IPS DF 4.7 (cell line): ENCODE data around the gene CKM.

Experiments
- DNase-seq: peaks from one replicate; pipeline ENCODE4 v3.0.0-alpha.2; 2013; ENCODE audit warnings: low spot score; ENCODE audit errors: extremely low read depth

The CKM gene

DNA sequence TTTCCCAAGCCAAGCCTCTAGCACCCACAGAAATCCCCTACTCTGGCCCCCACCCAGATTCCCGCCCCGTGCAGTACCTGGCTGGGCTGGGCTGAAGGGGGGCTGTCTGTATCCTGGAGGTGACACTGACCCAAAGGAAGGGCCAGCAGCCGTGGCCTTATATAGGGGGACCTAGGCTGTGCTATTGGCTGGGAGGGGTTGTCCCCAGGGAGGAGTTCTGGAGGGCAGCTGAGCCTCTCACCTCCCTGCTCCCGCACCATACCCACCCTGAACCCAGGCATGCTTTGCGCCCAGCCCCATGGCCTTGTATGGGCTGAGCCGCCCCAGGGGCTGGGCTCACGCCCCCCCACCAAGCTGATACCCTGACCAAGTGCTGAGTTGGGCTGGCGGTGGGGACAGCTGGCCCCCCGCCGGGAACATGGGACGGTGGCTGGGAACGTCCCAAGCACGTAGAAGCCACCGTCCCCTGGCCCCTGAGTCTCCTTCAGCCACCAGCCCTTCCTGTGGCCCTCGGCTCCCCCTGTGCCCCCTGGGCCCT lies at the start of gene CKM:
TSS of gene CKM (minus strand) at position 132 of the 538 bp plus-strand sequence. CDS start 3,162 bp downstream, outside the sequence.
- no peak for DNase-seq

DNA sequence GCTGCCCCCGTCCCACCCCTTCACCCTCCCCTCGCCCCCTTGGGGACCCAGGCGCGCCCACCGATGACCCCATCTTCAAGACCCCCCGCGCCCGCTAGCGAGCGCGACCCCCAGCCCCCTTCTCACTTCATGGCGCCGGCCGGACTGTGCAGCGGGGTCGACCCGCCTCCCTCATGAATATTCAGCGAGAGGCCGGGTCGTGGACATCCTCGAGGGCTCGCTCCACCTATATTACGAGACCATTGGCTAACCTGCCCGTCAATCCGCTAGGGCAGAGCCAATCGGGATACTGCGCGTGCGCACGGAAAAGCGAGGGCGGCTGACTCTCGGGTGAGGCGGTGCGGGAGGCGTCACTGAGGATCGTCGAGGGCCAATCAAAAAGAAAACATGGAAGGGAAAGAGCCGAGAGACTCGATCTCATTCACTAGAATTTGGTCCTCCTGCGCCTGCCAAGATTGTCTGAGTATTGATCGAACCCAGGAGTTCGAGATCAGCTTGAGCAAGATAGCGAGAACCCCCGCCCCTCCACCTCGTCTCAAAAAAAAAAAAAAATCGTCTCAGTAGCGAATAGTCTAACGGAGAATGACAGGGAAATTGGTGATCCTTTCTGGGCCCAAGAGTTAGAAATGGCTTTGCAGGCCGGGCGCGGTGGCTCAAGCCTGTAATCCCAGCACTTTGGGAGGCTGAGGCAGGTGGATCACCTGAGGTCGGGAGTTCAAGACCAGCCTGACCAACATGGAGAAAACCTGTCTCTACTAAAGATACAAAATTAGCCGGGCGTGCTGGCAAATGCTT lies 47.9 kb upstream of the CKM start, which contains the start of gene ERCC2:
TSS of gene ERCC2 (minus strand) at position 164 of the 795 bp plus-strand sequence. CDS start at position 131, 33 bp downstream.
- DNase-seq, result peak; percentile 95

DNA sequence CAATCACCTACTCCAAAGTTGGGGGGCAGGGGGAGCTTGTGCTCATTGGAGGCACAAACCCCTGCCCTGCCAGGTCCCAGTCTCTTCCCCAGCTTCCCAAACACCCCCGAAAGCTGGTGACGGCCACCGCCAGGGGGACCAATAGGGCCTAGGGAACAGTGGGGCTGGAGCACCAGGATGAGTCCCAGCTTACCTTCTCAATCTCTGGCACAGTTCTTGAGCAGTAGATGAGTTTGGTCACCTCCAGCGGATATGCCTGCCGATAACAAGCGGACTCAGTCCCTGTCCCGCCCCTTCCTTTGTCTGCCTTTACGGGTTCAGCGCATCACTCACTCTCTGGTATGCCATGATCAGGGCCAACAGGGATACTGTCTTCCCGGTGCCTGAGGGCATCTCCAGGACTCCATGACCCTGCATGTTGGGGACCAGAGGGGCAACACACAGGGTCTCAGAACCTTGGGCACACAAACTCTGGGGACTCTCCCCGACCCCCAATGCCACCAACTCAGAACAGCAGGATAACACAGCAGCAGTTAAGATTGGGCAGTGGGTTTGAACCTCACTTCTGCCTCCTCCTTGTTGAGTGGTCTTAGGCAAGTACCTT lies 46.2 kb upstream of the CKM start:
- DNase-seq, result no peak

DNA sequence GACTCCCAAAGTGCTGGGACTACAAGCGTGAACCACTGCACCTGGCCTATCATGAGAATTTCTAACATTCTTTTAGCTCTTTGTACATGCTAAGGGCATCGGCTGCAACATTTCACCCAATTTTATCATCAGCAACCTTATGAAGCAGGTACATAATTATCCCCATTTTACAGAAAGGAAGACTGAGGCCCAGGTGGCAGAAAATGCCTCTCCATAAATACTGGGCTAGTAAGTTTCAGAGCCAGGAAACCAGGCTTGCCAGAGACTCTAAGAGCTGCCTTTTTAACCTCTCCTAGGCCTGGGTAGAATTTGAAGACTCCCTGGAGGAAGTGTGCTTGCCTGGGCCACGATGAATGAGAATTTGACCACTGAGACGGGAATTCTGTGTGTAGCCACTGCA lies 45.5 kb upstream of the CKM start:
- no peak for DNase-seq

DNA sequence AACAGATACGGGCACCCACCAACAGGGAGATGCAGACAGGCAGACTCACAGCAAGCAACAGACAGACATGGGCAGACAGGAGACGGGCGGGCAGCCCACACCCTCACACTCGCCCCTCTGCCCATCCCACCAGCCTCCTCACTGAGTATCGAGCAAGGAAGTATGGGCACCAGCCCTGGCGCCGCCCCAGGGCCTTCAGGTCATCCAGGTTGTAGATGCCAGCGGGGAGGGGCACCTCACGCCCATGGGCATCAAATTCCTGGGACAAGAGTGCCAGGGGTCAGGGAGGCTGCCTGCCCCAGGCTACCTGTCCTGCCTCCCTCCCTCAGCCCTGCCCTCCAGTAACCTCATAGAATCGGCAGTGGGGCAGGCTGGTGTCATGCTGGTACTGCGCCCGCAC lies 42.0 kb upstream of the CKM start:
- DNase-seq, result no peak

DNA sequence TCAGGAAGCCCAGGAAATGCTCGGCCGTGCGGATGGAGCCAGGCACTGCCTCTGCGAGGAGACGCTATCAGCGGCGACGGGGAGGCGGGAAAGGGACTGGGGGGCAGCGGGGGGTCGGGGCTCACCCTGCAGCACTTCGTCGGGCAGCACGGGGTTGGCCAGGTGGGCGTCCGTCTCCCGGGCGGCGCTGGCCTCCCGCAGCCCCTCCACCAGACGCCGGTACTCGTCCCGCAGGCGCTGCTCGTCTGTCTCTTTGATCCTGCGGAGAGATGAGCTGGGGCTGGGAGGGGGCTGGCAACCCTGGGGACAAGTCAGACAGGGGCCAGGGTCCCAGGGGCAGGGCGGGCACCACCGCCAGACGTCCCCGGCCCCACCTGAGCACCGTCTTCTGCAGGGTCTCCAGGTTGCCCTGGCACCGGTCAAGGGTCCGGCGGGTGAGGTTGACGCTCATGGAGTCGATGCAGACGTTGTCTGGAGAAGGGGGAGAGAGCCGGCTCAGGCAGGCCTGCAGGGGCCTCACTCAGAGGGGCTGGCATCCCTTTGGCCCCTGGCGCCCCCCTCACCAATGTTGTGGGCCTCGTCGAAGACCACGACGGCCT lies 41.3 kb upstream of the CKM start:
- DNase-seq, result no peak

DNA sequence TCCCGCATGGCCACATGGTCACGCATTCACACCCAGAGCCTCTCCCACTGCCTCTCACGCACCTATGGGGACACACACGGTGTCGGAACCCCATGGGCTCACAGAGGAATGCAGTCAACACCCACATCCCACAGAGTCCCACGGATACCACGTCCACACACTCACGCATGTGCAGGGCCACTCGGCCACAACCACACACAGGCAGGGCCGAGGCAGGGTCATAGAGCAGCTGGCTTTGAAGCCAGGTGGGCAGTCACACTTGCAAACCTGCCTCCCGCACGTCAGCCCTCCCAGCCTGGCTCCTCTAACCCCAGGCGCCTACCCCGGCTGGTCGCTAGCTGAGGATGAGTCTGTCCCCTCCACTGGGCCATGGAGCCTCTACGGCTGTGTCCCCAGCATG lies 39.6 kb upstream of the CKM start:
- no peak for DNase-seq

DNA sequence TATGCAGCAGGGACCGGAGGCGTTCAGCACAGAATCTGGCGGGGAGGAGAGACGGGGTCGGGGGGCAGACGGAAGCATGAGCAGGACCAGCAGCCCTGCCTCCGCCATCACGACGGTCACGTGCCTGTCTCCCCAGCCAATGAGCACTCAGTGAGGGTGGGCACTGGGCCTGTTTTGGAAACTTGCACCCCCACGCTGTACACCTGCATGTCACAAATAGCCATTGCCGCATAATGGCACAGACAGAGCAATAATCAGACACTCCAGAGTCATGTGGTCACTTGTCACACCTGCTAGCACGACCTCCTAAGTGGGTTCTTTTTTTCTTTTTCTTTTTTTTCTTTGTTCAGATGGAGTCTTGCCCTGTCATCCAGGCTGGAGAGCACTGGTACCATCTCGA lies 38.9 kb upstream of the CKM start:
- no peak for DNase-seq

DNA sequence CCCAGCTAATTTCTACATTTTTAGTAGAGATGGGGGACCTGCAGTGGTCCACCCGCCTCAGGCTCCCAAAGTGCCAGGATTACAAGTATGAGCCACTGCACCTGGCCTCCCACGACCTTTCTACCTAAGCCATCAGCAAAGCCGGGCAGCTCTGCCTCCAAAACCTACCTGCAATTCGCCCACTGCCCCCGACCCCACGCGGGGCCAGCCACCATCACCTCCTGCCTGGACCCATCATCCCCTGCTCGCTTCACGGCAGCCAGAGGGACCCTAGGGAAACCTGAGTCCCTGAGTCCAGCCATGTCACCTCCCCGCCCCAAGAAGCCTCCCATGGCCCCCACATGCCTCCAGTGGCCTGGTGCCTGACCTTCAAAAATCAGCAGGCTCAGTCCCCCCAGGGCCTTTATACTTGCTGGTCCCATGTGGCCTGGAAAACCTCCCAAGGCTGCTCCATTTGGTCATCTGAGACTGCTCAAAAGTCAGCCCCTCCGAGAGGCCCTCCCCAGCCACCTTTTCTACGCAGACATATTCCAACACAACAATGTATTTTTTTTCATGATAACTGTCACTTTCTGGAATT lies 35.6 kb upstream of the CKM start:
- no peak for DNase-seq

DNA sequence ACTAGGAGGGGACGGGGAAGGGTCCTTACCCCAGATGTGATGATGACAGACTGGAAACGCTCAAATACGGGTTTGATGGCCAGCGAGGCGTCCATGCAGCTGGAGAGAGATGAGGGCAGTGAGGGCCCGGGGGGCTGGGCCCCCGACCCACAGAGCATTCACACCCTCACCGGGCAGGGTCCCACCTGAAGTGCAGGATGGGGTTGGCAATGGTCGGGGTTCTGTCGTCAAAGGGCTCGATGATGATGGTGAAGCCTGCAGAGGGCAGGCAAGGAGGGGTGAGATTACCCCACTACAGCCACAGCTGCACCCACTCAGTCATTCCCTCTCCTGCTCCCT lies 34.7 kb upstream of the CKM start:
- DNase-seq, result no peak

DNA sequence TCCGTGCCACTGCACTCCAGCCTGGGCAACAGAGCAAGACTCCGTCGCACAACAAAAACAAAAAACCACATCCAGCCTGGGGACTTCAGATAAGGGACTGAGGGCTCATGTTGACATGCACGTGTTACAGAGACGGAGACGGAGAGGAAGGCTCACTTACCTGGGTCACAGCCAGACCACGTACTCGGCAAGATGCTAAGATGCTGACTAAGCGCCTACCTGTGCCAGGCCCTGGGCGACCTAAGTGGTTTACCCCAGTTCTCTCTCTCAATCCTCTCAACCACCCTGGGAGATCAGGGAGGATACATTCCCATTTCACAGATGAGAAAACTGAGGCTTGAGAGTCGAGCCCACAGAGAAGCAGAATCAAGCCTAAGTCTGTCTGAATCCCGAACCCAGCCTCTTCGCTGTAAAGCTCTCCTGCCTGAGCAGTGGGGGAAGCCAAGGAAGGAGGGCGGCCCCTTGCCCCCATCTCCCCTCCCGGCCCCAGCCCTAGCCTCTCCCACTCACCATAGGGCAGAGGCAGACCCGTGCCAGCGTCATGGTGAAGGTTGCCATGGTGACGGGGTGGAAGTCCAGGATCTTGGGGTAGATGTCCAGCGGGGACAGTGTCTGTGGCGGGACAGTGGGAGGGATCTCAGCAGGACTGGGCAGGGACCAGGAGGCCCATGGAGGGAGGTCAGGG lies 34.2 kb upstream of the CKM start:
- DNase-seq, result no peak

DNA sequence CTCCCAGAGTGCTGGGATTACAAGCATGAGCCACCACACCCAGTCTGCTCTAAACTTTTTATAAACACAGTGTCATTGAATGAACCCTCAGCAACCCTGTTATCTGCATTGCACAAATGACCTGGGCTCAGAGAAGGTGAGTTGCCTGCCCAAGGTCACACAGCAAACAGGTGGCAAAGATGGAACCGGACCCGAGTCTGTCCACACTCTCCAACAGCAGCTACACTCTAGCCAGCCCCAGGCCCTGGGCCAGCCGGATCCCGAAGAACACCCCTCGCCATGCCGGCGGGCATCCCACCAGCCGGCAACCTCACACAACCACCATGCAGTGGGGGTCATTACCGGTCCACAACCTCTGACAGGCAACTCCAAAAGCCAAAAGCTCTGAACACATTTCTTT lies 33.2 kb upstream of the CKM start:
- no peak for DNase-seq

DNA sequence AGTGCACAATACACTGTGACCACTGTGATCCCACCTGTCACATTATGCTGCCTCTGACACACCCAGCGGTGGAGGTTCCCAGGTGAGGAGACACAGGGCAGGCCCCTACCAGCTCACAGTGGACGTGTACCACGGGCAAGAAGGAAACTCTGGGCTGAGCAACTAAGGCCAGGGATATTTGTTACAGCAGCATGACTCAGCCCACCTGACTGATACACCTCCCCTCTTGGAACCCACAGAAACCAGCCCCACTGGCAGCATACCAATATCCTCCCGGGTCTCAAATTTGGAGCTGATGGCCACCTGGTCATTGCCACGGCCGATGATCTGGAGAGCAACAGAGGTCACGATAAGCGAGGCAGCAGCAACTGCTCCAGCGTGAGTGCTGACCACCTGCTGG lies 32.7 kb upstream of the CKM start:
- DNase-seq, result no peak

DNA sequence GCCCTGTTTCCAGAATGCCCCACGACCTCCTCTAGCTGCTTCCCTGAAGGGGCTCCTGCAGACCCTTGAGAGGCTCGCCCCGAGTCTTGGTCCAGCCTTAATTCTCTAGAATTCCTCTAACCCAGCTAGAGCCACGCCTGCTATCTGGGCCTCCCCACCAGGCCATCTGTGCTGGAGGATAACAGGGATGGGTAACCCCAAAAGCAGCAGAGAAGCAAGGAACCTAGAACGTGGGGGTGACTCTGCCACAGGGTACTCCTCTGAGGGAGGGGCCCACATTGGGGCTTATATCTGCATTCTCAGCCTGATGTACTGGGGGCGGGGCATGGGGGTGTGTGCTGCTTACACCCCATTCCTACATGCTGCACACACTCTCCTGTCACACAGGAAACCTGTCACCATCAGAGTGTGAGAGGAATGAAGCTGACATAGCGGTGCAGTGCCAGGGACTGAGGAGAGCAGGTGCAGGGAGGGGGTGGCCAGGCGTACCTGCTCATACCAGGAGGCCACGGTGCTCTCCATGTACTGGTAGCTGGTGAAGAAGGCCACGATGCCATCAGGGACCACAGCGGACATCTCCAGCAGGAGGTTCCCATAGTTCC lies 31.7 kb upstream of the CKM start:
- no peak for DNase-seq

DNA sequence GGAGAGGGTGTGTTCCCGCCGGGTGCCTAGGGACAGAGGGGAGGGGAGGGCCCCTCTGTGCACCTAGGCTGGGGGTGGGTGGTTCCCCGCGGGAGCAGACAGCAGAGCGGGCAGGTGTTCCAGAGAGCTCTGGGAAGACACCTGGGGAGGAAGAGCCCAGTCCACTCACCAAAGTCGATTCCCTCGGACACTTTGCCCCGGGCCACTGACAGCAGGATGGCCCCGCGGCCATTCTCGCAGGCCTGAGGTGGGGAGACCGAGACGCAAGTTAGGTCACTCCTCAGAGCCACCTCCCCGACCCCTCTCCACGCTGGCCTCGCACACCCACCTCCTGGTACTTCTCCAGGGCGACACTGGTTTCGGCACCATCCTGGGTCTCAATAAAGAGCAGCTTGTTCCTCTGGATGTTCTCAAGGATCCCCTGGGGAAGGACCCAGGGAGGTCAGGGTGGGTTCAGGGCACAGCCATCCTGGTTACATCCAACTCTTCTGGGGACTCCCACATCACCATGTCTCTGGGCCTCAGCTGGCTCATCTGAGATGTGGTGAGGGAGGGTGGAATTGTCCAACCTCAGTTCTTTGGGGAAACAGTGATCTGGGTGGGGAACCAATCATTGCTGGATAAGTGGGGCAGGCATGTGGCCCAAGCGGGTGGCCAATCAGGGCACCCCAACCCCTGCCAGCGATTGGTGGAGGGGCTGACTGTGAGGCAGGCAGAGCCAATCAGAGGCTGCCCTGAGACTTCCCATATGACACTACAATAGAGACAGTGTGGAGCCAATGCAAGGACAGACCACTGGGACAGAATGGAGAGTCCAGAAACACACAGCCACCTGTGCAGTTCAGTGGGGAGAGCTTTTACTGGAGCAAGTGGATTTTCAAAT lies 30.5 kb upstream of the CKM start:
- DNase-seq, result no peak

DNA sequence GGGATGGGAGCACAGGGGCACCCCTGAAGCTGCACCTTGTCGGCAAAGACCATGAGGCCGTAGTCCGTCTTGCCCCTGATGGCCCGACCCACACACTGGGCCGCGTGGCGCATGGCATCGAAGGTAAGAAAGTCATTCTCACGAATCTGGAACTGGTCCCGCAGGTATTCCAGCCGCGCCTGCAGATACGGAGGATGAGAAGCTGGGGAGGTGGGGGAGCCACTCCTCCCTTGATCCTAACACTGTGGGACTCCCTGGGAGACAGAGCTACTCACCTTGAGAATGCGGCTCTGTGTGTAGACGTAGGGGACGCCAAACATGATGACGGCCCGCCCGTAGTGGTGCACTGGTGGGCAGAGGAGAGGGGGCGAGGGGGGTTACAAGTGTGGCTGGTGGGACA lies 29.8 kb upstream of the CKM start:
- no peak for DNase-seq

DNA sequence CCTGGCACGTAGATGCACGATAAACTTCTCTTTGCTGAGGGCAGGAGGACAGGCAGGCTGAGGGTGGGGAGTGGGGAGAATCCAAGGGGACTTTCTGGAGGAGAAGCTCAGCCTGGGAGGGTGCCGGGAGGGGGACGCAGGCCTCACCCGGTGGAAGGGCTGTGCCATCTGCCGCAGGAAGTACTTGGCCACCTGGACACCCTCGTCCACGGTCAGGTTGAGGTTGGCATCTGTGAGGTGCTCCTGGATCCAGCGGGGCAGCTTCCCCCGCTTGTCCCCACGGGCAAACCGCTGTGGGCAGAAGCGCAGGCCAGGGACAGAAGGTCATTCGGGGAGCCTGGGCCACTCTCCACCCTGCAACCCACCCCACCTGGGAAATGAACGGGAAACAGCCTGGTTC lies 29.4 kb upstream of the CKM start:
- no peak for DNase-seq

DNA sequence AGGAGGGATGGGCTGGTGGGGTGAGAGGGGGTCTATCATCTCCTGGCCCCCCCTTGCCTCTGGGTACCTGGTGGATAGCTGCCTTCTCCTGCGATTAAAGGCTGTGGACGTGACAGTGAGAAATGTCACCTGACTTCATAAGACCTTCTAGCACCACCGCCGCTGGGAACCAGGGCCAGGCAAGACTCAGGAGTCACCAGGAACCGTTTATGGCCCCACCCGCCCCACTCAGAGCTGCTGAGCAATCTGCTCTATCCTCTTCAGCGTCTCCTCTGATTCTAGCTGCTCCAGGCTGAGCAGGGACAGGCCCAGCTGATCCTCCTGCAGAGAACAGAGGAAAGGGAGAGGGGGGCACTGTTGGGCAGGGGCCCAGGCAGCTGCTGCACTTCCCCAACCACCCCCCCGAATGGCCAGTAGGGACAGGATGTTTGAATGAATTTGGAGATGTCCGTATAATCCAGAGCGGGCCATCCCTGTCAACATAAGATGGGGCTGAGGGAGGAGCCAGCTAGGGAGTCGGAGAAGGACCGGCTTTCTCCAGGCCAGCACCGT lies 28.8 kb upstream of the CKM start:
- DNase-seq, result no peak

DNA sequence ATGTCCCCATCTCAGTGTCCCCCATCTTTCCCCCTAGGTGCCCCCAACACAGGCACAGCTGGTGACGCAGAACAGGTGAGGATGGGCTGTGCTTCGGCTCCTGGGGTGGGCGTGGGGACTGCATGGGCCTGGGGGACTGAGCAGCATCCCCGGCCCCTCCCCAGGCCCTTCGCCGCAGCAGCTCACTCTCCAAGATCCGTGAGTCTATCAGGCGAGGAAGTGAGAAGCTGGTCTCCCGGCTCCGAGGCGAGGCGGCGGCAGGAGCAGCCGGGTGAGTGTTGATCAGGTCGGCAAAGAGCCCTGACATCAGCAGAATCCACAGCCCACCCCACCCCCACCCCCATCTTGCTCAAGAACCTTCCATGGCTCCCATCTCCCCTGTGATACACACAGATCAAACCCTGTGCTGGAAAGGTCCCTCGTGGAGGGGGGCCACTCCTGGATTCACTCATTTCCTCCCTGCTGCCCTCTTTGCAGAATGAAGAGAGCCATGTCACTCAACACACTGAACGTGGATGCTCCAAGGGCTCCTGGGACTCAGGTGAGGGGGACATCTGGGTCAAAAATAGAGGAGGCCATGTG lies 27.9 kb upstream of the CKM start:
- DNase-seq, result no peak
